HG02610 (cell line): ENCODE results near the gene PRDM2.

Source experiments
- ATAC-seq: cut with Tn5 transposase; IDR thresholded peaks from one replicate; pipeline ENCODE4 v1.9.1; 2021; ENCODE audit warnings: mild to moderate bottlenecking, moderate library complexity; ENCODE audit not compliant: unreplicated experiment

Gene PRDM2

DNA sequence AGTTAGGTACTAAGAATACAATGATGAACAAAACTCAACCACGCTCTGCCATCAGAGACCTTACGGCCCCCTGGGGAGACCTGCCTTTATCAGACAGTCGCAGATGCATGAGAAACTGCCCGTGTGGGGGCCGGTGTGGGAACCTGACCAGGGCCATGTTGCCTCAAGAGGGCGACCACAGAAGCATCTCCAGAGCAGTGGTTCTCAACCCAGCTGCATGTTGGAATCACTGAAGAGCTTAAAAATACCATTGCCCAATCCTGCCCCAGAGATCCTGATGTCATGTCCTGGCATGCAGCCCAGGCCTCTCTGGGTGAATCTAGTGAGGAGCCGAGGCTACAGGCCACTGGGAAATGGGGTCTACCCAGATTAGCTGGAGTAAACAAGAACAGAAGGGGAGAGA is 108.7 kb downstream of the PRDM2 start:
- no peak for ATAC-seq

DNA sequence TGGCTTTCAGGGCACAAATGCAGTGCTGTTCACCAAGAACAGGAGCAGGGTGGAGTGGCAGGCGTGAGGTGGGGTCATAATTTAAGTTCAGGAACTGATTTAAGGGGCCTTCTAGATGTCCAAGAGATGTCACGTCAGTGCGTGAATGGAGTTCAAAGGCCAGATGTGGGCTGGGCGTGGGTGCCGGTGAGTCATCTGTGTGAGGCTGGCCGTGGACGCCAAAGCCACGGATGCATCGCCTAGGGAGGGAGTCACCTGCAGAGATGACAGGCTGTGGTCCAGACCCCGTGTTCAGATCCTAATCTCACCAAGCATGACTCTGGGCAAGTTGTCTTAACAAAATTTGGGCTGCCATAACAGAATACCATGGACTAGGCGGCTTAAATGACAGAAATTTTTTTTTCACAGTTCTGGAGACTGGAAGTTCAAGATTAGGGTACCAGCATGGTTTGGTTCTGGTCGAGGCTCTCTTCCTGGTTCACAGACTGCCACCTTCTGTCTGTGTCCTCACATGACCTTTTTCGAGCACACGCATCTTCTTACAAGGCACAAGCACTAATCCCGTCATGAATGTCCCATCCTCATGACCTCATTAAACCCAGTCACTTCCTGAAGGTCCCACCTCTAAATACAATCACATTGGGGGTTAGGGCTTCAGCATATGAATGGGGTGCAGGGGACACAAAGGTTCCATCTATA is 109.6 kb downstream of the PRDM2 start:
- ATAC-seq = no peak

DNA sequence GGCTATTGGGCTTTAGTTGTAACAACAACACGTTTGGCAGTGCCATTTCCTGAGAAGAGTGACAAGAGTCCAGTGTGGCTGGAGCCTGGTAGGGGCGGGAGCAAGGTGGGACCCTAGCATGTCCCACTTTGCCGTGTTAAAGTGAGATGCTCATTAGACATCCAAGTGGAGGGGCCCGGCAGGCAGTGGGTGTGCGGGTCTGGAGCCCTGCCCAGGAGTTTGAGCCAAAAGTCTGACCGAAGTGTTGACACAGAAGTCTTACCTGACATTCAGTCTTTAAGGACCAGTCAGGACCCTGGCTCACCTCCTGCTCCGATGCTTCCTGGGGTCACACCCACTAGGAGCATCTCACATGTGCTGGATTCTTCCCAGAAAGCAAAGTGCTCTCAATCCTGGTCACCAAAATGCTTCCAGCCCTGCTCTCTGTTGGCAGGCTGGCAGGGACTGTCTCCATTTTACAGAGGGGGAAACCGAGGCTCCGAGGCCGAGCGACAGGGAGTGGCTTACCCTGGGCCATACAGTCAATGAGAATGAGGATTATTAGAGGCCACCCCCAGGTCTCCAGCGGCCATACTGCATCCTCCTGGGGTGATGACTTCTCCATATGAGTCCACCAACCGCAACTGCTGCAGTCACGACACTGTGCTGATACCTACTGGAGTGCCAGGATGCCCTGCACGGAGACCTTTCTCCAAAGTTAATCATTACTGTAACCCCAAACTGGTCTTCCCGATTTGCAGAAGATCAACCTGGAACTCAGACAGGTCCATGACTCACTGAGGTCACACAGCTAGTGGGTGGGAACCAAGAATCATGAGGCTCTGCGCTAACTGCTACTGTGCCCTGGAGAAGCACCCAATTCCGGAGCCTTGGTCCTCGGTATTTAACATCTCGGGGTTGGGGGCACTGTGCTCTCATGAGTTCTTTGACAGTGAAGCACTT is 112.7 kb downstream of the PRDM2 start:
- ATAC-seq = no peak

DNA sequence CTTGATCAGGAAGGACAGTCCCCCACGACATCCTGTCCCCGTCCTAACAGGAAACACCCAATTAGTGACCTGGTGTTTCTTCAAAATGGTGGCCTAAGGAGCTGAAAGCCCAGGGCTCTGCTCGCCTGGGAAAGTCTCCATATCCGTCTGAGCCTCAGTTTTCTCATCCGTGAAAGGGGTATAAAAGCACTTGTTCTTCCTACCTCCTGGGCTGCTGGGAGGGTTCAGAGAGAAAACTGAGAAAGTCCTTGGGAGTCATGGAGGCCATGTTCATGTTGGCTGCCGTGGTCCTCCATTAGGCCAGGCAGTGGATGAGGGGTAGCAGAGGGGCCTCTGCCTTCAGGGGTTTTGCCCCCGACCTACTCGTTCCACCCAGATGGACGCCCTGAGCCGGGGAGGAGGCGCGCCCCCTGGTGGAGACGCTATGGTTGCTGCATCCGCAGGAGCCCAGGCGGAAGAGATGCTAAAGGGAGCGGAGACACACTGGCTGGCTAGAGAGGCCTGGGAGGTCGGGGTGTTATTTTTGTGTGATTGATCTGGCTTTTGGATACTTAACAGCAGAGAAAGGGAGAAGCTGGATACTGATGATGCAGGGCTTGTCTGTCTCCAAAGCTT is 113.5 kb downstream of the PRDM2 start:
- no peak for ATAC-seq

DNA sequence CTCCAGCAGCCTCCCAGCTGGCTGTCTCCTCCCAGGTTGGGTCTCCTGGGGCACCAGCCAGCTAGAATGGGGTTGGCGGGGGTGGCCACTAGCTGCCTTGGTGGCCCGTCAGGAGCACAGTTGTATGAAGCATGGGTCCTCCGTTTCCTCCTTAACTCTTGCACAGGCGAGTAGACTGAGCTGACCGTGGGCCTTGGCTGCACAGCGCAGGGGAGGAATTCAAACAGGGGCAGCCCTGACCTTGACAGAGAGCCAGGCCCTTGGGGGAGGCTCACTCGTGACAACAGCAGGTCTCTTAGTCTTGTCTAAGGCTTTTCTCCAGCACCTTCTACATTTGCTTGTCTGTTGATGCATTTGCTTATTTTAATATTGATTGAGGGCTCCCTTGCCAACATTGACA is 114.1 kb downstream of the PRDM2 start:
- ATAC-seq = no peak

DNA sequence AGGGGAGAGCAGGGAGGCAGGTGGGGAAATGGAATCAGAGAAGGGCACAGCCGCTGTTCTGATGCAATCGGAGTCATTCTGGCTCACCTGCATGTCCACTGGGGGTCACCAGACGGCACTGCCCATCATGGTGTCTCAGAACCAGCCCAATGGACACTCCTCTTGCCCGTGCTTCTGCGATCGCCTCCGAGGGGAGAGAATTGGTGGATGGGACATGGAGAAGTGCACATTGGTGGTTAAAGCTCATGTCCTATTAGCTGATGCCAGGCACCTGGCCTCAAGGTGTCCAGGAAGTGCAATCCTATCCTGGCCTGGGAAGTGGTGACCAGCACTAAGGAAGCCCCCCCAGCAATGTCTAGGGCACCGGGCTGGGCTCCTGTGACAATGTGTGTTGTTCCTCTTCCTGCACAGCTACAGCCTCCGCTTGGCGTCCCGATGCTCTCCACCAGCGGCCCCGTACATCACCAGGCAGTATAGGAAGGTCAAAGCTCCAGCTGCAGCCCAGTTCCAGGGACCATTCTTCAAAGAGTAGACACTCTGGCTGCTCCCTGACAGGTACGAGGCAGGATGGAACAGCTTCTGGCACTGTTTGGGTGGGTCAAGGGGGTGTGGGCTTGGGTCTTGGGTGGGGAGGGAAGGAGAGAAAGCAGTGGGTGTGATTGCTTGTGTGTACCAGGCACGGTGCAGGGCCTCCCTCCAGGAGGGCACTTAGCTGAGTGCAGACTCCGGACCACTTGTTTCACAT is 116.2 kb downstream of the PRDM2 start:
- no peak for ATAC-seq

DNA sequence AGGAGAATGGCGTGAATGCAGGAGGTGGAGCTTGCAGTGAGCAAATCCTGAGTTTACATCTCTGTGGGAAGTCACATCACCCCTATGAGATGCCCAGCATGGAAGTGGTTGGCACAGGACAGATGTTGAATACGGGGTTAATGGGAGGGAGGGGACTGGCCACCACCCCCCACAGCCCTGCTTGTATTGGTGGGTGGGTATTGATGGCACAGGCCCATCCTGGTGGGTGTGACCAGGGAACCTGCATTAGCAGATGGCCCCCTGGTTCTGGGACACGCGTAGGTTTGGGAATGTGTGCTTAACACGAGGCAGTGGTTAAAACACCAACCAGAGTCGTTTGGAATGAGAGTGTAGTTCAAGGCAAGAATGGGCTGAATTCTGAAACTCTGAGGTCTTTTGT is 117.9 kb downstream of the PRDM2 start:
- no peak for ATAC-seq

DNA sequence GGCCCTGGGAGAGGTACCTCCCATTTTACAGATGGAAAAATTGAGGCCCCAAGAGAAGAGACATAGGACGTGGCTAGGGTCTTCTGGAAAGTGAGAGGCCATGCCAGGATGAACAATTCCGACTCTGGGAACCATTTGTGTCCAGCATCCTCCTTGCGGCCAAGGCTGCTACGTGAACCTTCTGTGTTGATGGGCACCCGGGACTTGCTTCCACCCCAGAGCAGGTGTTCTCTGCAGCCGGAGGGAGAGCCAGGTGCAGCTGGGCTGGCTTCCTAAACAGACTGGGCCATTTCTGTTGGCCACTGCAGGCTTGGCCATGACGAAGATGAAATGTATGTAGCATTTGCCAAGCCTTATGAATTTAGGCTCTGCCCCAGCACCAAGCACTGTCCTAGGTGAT is 118.9 kb downstream of the PRDM2 start:
- ATAC-seq = no peak

DNA sequence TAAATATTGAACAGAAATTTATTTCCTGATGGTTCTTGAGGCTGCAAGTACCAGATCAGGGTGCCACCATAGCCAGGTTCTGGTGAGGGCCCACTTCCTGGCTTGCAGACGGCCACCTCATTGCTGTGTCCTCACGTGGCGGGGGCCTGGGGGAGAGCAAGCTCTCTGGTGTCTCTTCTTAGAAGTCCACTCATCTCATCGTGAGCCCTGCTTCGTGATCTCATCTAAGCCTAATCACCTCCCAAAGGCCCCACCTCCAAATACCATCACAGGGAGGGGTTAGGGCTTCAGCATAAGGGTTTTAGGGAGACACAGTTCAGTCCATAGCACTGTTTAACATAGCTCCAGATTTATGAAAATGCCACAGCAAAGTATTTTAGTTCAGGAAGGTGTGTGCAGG is 119.7 kb downstream of the PRDM2 start:
- no peak for ATAC-seq

DNA sequence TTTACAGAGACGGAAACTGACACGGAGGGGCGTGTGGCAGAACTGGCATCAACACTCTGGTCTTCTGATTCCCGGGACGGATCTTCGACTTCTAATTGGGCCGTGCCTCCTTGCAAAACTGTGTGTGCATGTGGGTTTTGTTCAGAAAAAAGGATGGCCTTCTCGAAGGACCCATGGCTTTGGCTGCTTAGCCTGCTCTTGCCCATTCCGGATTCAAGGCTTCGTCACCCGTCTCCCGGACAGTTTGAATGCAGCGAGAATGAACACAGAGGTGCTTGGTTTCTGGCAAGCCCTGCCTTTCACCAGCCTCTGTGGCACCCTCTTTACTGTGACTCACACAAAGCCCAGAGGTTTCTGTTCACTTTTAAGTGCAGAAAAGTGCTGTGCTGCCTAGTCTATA is 120.1 kb downstream of the PRDM2 start:
- ATAC-seq = no peak

DNA sequence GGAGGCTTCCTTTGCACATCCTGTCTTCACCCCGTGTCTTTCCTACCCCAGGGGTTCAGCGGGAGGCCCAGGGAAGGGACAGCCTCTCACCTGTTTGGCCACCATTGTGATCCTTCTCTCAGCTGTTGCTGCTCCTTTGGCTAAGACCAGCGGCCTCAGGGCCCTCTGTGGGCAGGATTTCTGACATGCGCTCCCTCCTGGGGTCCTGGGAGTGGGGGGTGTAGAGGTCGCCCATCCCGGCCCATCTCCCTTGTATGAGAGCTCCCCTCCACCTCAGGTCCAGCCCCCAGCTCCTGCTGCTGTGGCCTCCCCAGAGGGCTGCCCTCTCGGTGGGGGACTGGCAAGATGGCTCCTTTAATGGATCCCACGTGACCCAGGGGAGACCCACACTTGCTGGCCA is 120.5 kb downstream of the PRDM2 start:
- ATAC-seq = no peak

DNA sequence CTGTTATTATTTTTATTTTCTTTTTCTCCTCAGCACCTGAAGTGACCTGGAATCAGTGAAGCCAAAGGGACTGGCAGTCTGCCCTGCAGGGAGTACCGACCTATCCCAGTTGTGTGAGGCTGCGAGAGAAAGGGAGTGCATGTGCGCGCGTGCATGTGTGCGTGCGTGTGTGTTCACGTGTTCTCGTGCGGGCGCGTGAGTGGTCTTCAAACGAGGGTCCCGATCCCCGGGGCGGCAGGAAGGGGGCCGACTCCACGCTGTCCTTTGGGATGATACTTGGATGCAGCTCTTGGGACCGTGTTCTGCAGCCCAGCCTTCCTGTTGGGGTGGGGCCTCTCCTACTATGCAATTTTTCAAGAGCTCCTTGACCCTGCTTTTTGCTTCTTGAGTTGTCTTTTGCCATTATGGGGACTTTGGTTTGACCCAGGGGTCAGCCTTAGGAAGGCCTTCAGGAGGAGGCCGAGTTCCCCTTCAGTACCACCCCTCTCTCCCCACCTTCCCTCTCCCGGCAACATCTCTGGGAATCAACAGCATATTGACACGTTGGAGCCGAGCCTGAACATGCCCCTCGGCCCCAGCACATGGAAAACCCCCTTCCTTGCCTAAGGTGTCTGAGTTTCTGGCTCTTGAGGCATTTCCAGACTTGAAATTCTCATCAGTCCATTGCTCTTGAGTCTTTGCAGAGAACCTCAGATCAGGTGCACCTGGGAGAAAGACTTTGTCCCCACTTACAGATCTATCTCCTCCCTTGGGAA is 123.3 kb downstream of the PRDM2 start:
- ATAC-seq = no peak

DNA sequence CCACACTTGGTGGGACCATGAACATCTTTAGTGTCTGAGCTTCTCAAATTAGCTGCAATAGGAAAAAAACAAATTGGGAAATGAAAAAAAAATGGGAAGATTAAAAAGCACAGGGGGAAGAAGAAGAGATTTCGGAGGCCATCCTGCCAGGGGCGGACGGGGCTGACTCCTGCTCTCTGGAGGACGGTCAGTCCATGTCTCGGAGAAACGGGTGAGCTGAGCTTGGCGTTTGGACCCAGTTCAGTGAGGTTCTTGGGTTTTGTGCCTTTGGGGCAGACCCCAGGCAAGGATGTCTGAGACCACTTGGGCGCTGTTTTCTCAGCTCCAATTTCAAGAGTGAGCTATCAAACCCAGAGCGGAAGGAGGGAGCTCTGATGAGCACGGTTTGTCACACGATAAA is 123.9 kb downstream of the PRDM2 start:
- ATAC-seq = no peak

DNA sequence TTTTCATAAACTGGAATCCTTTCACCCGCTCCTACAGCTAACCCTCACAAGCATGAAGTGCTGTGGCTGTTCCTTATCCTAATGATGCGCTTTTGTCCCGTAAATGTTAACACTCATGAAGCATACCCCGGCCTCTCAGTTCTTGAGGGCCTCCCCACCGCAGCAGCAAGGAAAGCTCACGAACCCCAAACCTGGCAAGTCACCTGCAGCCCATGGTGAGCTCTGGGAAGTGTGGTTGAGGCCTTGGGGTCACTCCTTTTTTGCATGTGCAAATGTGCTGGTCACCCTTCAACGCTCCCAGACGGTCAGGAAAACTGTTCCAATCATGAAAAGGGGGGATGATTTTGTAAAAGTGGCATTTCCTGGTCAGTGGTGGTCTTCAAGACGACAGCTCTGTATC is 124.6 kb downstream of the PRDM2 start:
- no peak for ATAC-seq

DNA sequence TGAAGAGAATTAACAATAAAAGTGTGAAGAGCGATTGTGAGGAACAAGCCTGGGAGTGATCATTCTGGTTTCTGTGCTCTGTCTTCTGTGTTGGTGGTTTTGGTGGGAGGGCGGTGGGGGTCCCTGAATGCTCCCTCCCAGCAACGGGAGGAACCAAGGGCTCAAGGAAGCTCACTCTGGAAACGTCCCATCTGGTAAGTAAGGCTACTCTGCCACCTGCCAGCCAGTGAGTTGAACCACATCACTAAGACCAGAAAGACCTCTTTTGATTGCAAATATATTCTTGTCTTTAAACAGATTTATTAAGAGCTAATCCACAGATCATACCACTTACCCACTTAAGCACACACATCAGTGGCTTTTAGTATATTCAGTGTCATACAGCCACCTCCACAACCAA is 125.0 kb downstream of the PRDM2 start:
- ATAC-seq = no peak

DNA sequence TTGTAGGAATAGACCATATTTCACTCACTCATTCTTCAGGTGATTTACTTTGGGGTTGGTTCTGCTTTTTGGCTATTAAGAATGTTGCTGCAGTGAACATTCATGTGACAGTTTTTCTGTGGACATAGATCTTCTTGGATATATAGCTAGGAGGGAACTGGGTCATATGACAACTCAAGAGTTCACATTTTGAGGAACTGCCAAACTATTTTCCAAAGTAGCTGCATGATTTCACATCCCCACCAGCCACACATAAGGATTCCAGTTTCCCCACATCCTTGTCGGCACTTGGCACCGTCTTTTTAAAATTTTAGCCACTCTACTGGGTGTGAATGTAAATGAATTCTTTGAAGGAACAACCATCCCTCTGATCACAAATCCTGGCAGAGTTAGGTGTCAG is 126.0 kb downstream of the PRDM2 start:
- ATAC-seq = no peak

DNA sequence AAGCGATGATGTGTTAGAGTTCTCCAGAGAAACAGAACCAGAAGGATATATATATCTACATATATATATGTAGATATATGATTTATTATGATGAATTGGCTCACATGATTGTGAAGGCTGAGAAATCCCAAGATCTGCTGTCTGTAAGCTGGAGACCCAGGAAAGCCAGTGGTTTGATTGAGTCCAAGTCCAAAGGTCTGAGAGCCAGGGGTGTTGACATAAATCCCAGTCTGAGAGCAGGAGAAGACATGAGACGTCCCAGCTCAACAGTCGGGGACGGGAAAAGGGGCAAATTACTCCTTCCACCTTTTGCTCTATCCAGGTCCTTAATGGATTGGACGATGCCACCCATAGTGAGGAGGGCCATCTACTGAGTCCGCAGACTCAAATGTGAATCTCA is 126.6 kb downstream of the PRDM2 start:
- no peak for ATAC-seq

DNA sequence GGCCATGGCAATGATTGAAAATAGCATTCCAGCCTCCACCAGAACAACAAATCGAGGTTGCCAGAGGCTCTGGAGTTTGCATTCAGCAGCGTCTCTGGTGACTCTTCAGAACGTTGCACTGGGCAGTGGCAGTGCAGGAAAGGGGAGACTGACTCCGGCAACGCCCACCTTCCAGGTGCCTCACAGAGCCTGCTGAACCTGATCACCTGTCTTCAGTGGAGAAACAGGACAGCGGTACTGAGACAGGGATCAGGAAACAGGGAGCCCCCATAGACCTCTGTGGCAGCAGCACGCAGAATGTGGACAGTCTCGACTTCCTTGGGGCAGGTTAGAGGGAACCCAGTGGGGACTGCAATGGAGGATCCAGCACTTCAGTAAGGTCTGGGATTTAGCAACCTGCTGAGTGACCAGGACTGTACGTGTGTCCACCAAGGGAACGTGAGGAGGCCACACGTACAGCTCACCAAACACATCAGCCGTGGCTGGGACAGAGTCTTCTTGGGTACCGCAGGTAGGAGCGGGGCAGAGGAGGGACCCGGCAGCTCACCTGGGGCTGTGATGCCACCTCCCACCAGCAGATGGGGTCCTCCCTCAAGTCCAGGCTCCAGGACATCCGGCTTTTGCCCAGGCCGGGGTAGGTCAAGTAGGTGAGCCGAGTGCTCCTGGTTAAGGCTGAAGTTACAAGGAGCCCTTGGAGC is 128.6 kb downstream of the PRDM2 start:
- no peak for ATAC-seq

DNA sequence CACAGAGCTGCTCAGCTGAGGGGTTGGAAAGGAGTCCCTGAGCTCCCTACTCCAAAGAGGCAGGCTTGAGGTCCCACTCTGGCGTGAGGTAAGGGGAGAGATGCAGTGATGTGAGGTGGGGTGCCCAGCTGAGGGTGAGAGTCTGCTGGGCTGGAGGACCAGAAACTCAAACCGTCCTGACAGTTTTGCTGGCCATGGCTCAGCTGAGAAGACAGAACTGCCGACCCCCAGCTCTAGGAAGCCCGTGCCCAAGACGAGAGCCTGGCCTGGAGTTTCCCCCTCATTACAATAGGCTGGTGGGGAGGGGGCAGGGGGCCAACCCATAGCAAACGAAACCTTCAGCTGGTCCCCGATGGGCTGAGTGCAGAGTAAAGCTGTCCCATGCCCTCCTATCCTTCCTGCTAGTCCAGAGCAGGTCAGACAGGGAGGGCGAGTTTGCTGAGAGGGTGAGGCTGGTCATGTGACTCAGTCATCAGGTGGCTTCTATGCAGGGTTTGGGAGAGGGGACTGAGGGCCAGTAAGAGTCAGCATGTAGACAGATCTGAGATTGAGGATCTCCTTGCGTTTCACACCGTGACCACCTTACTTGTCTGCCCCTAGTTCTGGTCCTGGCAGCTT is 129.3 kb downstream of the PRDM2 start:
- ATAC-seq = no peak
